MM.1S (cell line): ENCODE data around the gene TTLL6.

Source experiments
- DNase-seq: peaks from one replicate; pipeline ENCODE4 v3.0.0-alpha.2; 2015
- H2AFZ ChIP-seq: fragments of 300-600 bp; sonication (generic); 2 replicates; pipeline ENCODE4 v1.6.0; 2016; ENCODE audit warnings: antibody characterized with exemption, low read length
- H3F3A ChIP-seq: fragments of 300-600 bp; sonication (generic); 2 replicates; pipeline ENCODE4 v1.6.1; 2016; ENCODE audit warnings: mild to moderate bottlenecking, antibody characterized with exemption, low read length, moderate library complexity, mixed read lengths; ENCODE audit not compliant: insufficient read depth
- H3K27ac ChIP-seq: fragments of 300-600 bp; sonication (generic); 2 replicates; pipeline ENCODE4 v1.5.1; 2016; ENCODE audit warnings: mild to moderate bottlenecking, low read length
- H3K27me3 ChIP-seq: fragments of 300-600 bp; sonication (generic); replicated peaks from 2 replicates; pipeline ENCODE4 v1.6.0; 2016; ENCODE audit warnings: low read length; ENCODE audit not compliant: insufficient read depth
- H3K36me3 ChIP-seq: fragments of 300-600 bp; sonication (generic); replicated peaks from 2 replicates; pipeline ENCODE4 v1.6.1; 2016; ENCODE audit warnings: mild to moderate bottlenecking, low read length, mixed read lengths; ENCODE audit not compliant: insufficient read depth
- H3K4me1 ChIP-seq: fragments of 300-600 bp; sonication (generic); 2 replicates; pipeline ENCODE4 v1.6.1; 2016; ENCODE audit warnings: low read length, mixed read lengths
- H3K4me2 ChIP-seq: fragments of 300-600 bp; sonication (generic); 2 replicates; pipeline ENCODE4 v1.6.0; 2016; ENCODE audit warnings: low read depth, low read length
- H3K4me3 ChIP-seq: fragments of 300-600 bp; sonication (generic); 2 replicates; pipeline ENCODE4 v1.5.1; 2016; ENCODE audit warnings: low read length, mixed read lengths
- H3K79me2 ChIP-seq: fragments of 300-600 bp; sonication (generic); 2 replicates; pipeline ENCODE4 v1.6.1; 2016; ENCODE audit warnings: mixed run types, low read length, mixed read lengths
- H3K9ac ChIP-seq: fragments of 300-600 bp; sonication (generic); 2 replicates; pipeline ENCODE4 v1.6.1; 2016; ENCODE audit warnings: low read length, mixed read lengths
- H3K9me2 ChIP-seq: fragments of 300-600 bp; sonication (generic); replicated peaks from 2 replicates; pipeline ENCODE4 v1.6.1; 2016; ENCODE audit warnings: mild to moderate bottlenecking, low read length, mixed read lengths; ENCODE audit not compliant: insufficient read depth
- H3K9me3 ChIP-seq: fragments of 300-600 bp; sonication (generic); replicated peaks from 2 replicates; pipeline ENCODE4 v1.6.1; 2016; ENCODE audit warnings: mild to moderate bottlenecking, low read length, mixed read lengths; ENCODE audit not compliant: insufficient read depth
- H4K20me1 ChIP-seq: fragments of 300-600 bp; sonication (generic); 2 replicates; pipeline ENCODE4 v1.6.1; 2016; ENCODE audit warnings: mild to moderate bottlenecking, low read length, moderate library complexity, mixed read lengths; ENCODE audit not compliant: insufficient read depth
- EZH2 ChIP-seq: fragments of 300-600 bp; sonication (generic); optimal IDR thresholded peaks from 2 replicates; pipeline ENCODE3; 2017; ENCODE audit warnings: low read depth, mild to moderate bottlenecking, antibody characterized with exemption, low read length, mixed read lengths
- EZH2phosphoT487 ChIP-seq: fragments of 300-600 bp; sonication (generic); IDR thresholded peaks from 2 replicates; pipeline ENCODE4 v1.6.1; 2018; ENCODE audit warnings: antibody characterized with exemption, low read length
- TF ChIP-seq, protein P1 (sequence below): fragments of 300-600 bp; sonication (generic); IDR thresholded peaks from 2 replicates; pipeline ENCODE4 v1.5.1; 2016; ENCODE audit warnings: antibody characterized with exemption, low read length, mixed read lengths

Gene TTLL6

DNA sequence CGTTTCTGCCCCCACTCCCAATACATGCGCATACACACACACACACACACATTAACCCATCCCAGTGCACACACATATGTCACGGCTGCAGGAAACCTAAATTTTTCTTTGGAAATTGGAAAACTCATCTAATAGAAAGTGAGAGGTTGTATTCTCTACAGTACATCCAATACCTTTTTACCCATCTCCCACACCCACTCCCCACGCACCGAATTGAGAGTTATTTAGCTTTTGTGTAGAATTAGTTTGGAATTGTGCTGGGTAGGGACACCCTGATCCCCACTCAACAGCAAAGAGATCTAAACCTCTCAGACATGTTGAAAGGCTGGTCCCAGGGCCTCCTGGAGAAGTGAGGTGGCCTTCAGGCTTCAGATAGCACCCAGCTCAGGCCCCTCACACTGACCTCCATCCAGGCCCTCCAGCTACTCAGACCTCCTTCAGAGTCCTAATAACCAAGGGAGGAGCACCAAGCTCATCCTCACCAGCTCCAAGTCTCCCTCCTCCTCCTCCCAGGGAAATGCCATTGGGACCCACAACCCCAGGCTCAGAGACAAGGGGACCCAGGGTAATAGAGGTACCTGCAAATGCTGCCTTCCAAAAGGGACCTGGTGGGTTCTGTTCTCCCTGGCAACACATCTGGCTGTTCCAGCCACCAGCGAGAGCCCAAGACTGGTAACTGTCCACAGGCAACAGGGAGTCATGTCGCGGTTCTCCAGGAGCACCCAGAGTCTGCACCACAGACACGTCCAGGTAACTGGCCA, 89.4 kb downstream of the TTLL6 start:
- Histone ChIP-seq H3K9me2 (no peaks in the 10 kb centered on the region), H2AFZ (no peak overlapping the region), H3K4me1 (no peaks in the 10 kb centered on the region), H3K36me3 (no peaks in the 10 kb centered on the region), H3K4me3 (no peak overlapping the region), H3K27ac (no peak overlapping the region), H3K79me2 (no peaks in the 10 kb centered on the region), H3K9ac (no peak overlapping the region), H3K27me3 (peaks cover 97% of the 10 kb centered on the region), H3K9me3 (no peaks in the 10 kb centered on the region), H3K4me2 (peak overlapping the region; percentile 76; the same call in 1 of the 2 replicates), H4K20me1 (no peaks in the 10 kb centered on the region), H3F3A (no peaks in the 10 kb centered on the region)
- TF ChIP-seq, protein P1, sequence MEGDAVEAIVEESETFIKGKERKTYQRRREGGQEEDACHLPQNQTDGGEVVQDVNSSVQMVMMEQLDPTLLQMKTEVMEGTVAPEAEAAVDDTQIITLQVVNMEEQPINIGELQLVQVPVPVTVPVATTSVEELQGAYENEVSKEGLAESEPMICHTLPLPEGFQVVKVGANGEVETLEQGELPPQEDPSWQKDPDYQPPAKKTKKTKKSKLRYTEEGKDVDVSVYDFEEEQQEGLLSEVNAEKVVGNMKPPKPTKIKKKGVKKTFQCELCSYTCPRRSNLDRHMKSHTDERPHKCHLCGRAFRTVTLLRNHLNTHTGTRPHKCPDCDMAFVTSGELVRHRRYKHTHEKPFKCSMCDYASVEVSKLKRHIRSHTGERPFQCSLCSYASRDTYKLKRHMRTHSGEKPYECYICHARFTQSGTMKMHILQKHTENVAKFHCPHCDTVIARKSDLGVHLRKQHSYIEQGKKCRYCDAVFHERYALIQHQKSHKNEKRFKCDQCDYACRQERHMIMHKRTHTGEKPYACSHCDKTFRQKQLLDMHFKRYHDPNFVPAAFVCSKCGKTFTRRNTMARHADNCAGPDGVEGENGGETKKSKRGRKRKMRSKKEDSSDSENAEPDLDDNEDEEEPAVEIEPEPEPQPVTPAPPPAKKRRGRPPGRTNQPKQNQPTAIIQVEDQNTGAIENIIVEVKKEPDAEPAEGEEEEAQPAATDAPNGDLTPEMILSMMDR, result no peak
- TF ChIP-seq EZH2phosphoT487, result no peak
- no peak for TF ChIP-seq EZH2
- no peak for DNase-seq

GRCh38 chr17:48726916-48727286, 90.1 kb downstream of the TTLL6 start:
- Histone ChIP-seq H3K9me2 (no peaks in the 10 kb centered on the region), H2AFZ (no peak overlapping the region), H3K36me3 (no peaks in the 10 kb centered on the region), H4K20me1 (no peaks in the 10 kb centered on the region), H3K79me2 (no peaks in the 10 kb centered on the region), H3F3A (no peaks in the 10 kb centered on the region), H3K4me3 (no peak overlapping the region), H3K4me1 (no peaks in the 10 kb centered on the region), H3K9me3 (no peaks in the 10 kb centered on the region), H3K27me3 (peaks cover 97% of the 10 kb centered on the region), H3K9ac (no peak overlapping the region), H3K27ac (no peak overlapping the region), H3K4me2 (no peak overlapping the region)
- no peak for DNase-seq
- TF ChIP-seq EZH2 (no peak), EZH2phosphoT487 (no peak)
- TF ChIP-seq, protein P1, result no peak

DNA sequence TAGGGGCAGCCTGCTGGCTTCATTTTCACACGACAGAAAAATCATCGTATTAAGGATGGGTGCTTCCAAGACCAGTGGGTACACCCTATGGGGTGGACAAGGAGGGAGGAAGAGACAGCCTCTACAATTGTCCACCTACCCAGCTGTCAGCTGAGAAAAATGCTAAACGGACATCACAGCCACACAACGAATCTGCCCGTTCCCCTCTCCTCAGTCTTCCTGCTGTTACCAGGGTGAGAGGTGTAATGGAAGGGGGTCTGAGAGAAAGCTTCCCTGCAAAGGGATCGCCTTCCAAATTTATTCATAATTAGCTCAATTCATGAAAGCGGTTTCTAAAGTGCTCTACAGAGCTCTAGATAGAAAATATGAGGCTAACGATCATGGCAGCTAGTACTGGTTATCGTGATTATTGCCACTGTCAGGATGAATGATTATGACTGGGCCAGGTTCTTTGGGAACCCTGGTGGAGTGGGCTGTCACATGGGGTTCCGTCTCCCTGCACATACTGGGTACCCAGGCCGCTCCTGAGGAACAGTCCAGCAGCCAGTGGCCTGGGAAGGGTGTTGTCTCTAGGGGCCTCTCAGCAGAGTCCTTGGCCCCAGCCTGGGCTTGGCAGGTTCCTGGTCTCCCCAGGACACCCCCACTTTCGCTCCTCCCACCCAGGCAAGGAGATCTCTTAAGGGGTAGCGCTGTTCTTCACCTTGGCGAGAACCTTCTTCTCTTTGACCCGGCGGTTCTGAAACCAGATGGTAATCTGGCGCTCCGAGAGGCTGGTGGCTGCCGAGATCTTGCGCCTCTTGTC, 90.7 kb downstream of the TTLL6 start:
- Histone ChIP-seq H3K36me3 (no peaks in the 10 kb centered on the region), H3K4me2 (no peak overlapping the region), H3F3A (no peaks in the 10 kb centered on the region), H3K27ac (no peak overlapping the region), H3K79me2 (no peaks in the 10 kb centered on the region), H3K4me1 (no peaks in the 10 kb centered on the region), H3K9me3 (no peaks in the 10 kb centered on the region), H2AFZ (no peak overlapping the region), H4K20me1 (no peaks in the 10 kb centered on the region), H3K4me3 (no peak overlapping the region), H3K9ac (no peak overlapping the region), H3K27me3 (peaks cover 91% of the 10 kb centered on the region), H3K9me2 (no peaks in the 10 kb centered on the region)
- no peak for DNase-seq
- TF ChIP-seq EZH2phosphoT487, result no peak
- TF ChIP-seq, protein P1, result no peak
- TF ChIP-seq EZH2, result no peak
